ENCODE measurements around the gene ISM1.

The ISM1 gene

GRCh38 chr20:13313201-13313600 lies 92.1 kb downstream of the ISM1 start:
- DNase-seq (ENCODE audit: low read depth) = no peak

- DNase-seq (ENCODE audit: low read depth) = no peak
These were observed 96.4 kb downstream of the ISM1 start for GRCh38 chr20:13317439-13317838.

GRCh38 chr20:13318871-13319521 lies 97.9 kb downstream of the ISM1 start:
- no peak for DNase-seq (ENCODE audit: low read depth)

- DNase-seq (ENCODE audit: low read depth) = no peak
These were observed 99.6 kb downstream of the ISM1 start for GRCh38 chr20:13320702-13321101.

GRCh38 chr20:13321416-13321815 lies 100.3 kb downstream of the ISM1 start:
- DNase-seq (ENCODE audit: low read depth) = no peak

- no peak for DNase-seq (ENCODE audit: low read depth)
These were observed 101.1 kb downstream of the ISM1 start for GRCh38 chr20:13322198-13322597.

GRCh38 chr20:13322621-13323020 lies 101.5 kb downstream of the ISM1 start:
- DNase-seq (ENCODE audit: low read depth) = no peak

GRCh38 chr20:13325033-13325432 lies 104.0 kb downstream of the ISM1 start:
- DNase-seq (ENCODE audit: low read depth) = no peak

- no peak for DNase-seq (ENCODE audit: low read depth)
These were observed 104.8 kb downstream of the ISM1 start for GRCh38 chr20:13325796-13326340.

- no peak for DNase-seq (ENCODE audit: low read depth)
These were observed 110.5 kb downstream of the ISM1 start for GRCh38 chr20:13331536-13331935.

- no peak for DNase-seq (ENCODE audit: low read depth)
These were observed 112.0 kb downstream of the ISM1 start for GRCh38 chr20:13333036-13333435.

GRCh38 chr20:13333793-13334192 lies 112.7 kb downstream of the ISM1 start:
- DNase-seq (ENCODE audit: low read depth) = no peak

- no peak for DNase-seq (ENCODE audit: low read depth)
These were observed 115.4 kb downstream of the ISM1 start for GRCh38 chr20:13336308-13337089.

GRCh38 chr20:13337090-13337784 lies 116.2 kb downstream of the ISM1 start:
- DNase-seq (ENCODE audit: low read depth) = no peak

GRCh38 chr20:13338097-13338661 lies 117.1 kb downstream of the ISM1 start:
- no peak for DNase-seq (ENCODE audit: low read depth)

- DNase-seq (ENCODE audit: low read depth) = no peak
These were observed 117.9 kb downstream of the ISM1 start for GRCh38 chr20:13338999-13339411.

GRCh38 chr20:13340088-13340487 lies 119.0 kb downstream of the ISM1 start:
- no peak for DNase-seq (ENCODE audit: low read depth)

- DNase-seq (ENCODE audit: low read depth) = no peak
These were observed 120.8 kb downstream of the ISM1 start for GRCh38 chr20:13341737-13342393.

- DNase-seq (ENCODE audit: low read depth) = peak; percentile 67
These were observed 121.6 kb downstream of the ISM1 start for GRCh38 chr20:13342469-13343242.

GRCh38 chr20:13344671-13345070 lies 123.6 kb downstream of the ISM1 start:
- no peak for DNase-seq (ENCODE audit: low read depth)

Measured in GM04503 (cell line).